ENCODE data around the gene SLC25A21. TPM values are rescaled to one million over a fixed set of nuclear protein-coding genes. Genes with fewer than 3 reads are reported as not detected.

Gene SLC25A21
- total and polyA plus RNA-seq, 8 donors: 0.37 to 0.92 (median 0.60) TPM

DNA sequence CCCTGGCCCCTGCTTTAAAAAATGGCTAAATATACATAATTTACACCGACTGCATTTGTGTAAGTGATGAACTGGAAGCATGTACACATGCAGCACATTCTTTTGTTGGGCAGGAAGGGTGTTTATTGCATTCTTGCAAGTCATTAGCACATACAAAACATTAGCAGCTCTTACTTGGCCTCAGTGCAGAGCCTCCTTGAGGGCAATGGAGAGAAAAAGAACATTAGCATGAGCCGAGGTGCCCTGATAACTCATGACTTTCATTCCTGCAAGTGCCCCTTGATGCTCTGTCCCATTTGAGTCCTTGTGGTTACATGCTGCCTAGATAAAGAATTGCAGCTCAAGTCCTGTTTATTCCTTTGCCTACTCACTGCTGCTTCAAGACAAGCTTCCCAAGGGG is 448.9 kb downstream of the SLC25A21 start:
- no peak overlapping the region for H3K4me3 ChIP-seq
- intact Hi-C loops (cut with DNase I): no loop called here
- 33 to 35% methylated on average over 2 of the region's 2 CpGs for WGBS, 2 donors
- no peaks in the 10 kb centered on the region for H3K9me3 ChIP-seq
- no peaks in the 10 kb centered on the region for H3K36me3 ChIP-seq
- no peak overlapping the region for H3K27ac ChIP-seq
- TF ChIP-seq, protein P1, sequence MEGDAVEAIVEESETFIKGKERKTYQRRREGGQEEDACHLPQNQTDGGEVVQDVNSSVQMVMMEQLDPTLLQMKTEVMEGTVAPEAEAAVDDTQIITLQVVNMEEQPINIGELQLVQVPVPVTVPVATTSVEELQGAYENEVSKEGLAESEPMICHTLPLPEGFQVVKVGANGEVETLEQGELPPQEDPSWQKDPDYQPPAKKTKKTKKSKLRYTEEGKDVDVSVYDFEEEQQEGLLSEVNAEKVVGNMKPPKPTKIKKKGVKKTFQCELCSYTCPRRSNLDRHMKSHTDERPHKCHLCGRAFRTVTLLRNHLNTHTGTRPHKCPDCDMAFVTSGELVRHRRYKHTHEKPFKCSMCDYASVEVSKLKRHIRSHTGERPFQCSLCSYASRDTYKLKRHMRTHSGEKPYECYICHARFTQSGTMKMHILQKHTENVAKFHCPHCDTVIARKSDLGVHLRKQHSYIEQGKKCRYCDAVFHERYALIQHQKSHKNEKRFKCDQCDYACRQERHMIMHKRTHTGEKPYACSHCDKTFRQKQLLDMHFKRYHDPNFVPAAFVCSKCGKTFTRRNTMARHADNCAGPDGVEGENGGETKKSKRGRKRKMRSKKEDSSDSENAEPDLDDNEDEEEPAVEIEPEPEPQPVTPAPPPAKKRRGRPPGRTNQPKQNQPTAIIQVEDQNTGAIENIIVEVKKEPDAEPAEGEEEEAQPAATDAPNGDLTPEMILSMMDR (IDR thresholded peaks at IDR 0.05): no peak
- DNase-seq (no peak), ATAC-seq (no peak), FAIRE-seq (no peak)
- H3K4me1 ChIP-seq: no peaks in the 10 kb centered on the region
- no peaks in the 10 kb centered on the region for H3K27me3 ChIP-seq

DNA sequence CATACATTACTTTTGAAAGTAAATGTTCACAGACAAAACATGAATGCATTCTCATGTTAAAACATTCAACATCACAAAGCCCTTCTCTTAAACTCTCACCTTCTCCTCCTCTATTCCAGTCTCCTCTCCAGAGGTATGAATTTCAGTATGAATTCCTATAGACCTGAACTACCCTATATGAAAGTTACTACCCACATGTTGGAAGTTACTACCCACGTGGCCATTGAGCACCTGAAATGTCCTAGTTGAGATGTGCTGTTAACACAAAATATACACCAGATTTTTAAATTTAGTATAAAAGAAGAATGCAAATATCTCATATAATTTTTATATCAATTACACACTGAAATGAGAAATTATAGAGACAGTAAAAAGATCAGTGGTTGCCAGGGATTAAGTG is 450.5 kb downstream of the SLC25A21 start:
- no peaks in the 10 kb centered on the region for H3K9me3 ChIP-seq
- no peaks in the 10 kb centered on the region for H3K4me1 ChIP-seq
- H3K36me3 ChIP-seq: no peaks in the 10 kb centered on the region
- H3K27ac ChIP-seq: no peak overlapping the region
- no peak for DNase-seq
- intact Hi-C loops (cut with DNase I): no loop called here
- H3K27me3 ChIP-seq: no peaks in the 10 kb centered on the region
- no peak for ATAC-seq
- TF ChIP-seq, protein P1 (IDR thresholded peaks at IDR 0.05): no peak
- FAIRE-seq: no peak
- H3K4me3 ChIP-seq: no peak overlapping the region
- WGBS, 2 donors: 54 to 63% methylated on average over 1 of the region's 1 CpG

DNA sequence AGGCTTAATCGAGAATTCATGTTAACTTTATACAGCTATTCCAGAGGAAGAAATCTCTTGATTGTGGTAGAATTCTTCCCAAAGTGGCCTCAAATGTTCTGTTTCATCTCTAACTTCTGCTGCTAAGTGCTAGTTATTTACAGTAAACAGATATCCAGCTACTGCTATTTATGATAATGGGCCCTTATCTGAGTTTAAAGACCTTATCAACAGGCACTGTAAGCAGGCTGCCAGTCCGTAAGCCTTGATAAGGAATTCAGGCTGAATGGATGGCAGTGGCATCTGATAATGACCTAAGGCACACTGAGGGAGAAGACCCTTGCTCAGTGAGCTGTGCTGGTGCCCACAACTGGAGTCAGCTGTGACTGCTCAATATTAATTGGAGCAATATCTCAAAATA is 451.7 kb downstream of the SLC25A21 start:
- intact Hi-C loops (cut with DNase I): no loop called here
- no peak overlapping the region for H3K4me3 ChIP-seq
- no peak overlapping the region for H3K27ac ChIP-seq
- no peak for ATAC-seq
- no peaks in the 10 kb centered on the region for H3K9me3 ChIP-seq
- no peaks in the 10 kb centered on the region for H3K36me3 ChIP-seq
- H3K4me1 ChIP-seq: no peaks in the 10 kb centered on the region
- FAIRE-seq: no peak
- no peak for DNase-seq
- 48 to 53% methylated on average over 2 of the region's 2 CpGs for WGBS, 2 donors
- H3K27me3 ChIP-seq: no peaks in the 10 kb centered on the region
- TF ChIP-seq, protein P1 (IDR thresholded peaks at IDR 0.05): no peak

DNA sequence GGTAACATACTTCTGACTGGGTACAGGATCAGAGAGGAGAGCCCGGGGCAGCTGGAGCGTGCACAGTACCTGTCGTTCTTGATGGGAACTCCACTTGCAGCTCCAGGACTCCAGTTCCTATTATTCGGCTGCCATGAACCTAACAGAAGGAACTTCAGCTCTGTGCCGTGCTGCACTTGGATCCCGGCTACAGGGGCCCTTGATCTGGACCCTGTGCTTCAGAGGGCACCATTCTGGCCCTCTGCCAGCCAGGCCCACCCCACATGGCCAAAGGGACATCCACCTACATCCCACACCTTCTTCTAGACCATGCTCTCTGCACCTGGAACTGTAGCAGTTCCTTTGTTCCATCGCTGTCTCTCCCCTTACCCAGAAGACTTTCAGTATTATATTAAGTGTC is 452.6 kb downstream of the SLC25A21 start:
- WGBS, 2 donors: 80 to 89% methylated on average over 7 of the region's 7 CpGs
- intact Hi-C loops (cut with DNase I): no loop called here
- no peak for FAIRE-seq
- TF ChIP-seq, protein P1 (IDR thresholded peaks at IDR 0.05): no peak
- Histone ChIP-seq H3K27ac (no peak overlapping the region), H3K27me3 (no peaks in the 10 kb centered on the region), H3K36me3 (no peaks in the 10 kb centered on the region), H3K9me3 (no peaks in the 10 kb centered on the region), H3K4me1 (no peaks in the 10 kb centered on the region), H3K4me3 (no peak overlapping the region)
- peak in 1 of 6 donors; percentile 40 for DNase-seq
- ATAC-seq: no peak

DNA sequence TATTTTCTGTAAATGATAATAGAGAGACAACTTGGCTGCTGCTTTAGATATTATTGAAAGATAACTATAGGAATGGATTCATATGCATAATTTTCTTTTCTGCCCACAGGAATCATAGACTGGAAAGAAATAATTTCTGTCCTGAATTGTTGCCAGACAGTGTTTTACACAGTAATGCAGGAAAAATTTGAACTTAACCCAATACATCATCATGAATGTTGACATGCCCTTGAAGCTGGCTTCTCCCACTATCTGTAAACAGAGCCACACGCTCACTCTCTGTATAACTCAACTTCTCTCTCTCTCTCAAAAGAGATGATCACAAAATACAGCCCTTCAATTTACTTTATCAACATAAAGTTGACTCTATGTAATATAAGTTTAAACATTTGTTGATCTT is 454.2 kb downstream of the SLC25A21 start:
- TF ChIP-seq, protein P1 (IDR thresholded peaks at IDR 0.05): no peak
- H3K9me3 ChIP-seq: no peaks in the 10 kb centered on the region
- no peaks in the 10 kb centered on the region for H3K36me3 ChIP-seq
- WGBS, 2 donors: 23 to 29% methylated on average over 1 of the region's 1 CpG
- no peak for ATAC-seq
- H3K4me3 ChIP-seq: no peak overlapping the region
- H3K27me3 ChIP-seq: no peaks in the 10 kb centered on the region
- intact Hi-C loops (cut with DNase I): no loop called here
- no peak overlapping the region for H3K27ac ChIP-seq
- H3K4me1 ChIP-seq: no peaks in the 10 kb centered on the region
- FAIRE-seq: no peak
- no peak for DNase-seq

All from pancreas (tissue), 10 donors.